H1 (cell line): ENCODE results near the gene FGD4. TPM values are rescaled to one million over a fixed set of nuclear protein-coding genes. Genes with fewer than 3 reads are reported as not detected.

Experiments used
- CTCF ChIA-PET: fragments of 300-600 bp; sonication (Branson Sonifier 250); formaldehyde crosslinking; loops from one replicate; lab custom pipeline; 2021; ENCODE audit not compliant: partially characterized antibody; lab: Charles Lee
- POLR2A ChIA-PET: fragments of 300-600 bp; sonication (Branson Sonifier 250); formaldehyde crosslinking; loops from one replicate; lab custom pipeline; 2021; ENCODE audit warnings: inconsistent platforms; ENCODE audit not compliant: partially characterized antibody; lab: Charles Lee
- DNase-seq, 2 experiments: peaks; one replicate each; pipeline versions ENCODE4 v3.0.0 to v3.0.0-alpha.2; 2010 to 2022; ENCODE audit warnings: low spot score in 2 of 2, low read depth in 1 of 2, mixed read lengths in 1 of 2
- FAIRE-seq: peaks from 2 replicates; lab custom pipeline; 2011; peaks lifted over from hg19 to GRCh38; lab: Jason Lieb, UNC
- H2AFZ ChIP-seq: 2 replicates; pipeline ENCODE4 v1.8.1; 2012; ENCODE audit warnings: low read length, inconsistent platforms
- H2AK5ac ChIP-seq: 2 replicates; pipeline ENCODE4 v1.6.1; 2013; ENCODE audit warnings: low read depth, low read length
- H2BK120ac ChIP-seq: replicated peaks from 2 replicates; pipeline ENCODE3; 2013; ENCODE audit warnings: low read depth, low read length, inconsistent platforms
- H2BK12ac ChIP-seq: 2 replicates; pipeline ENCODE4 v1.6.1; 2013; ENCODE audit warnings: low read depth, low read length
- H2BK15ac ChIP-seq: 2 replicates; pipeline ENCODE4 v1.6.1; 2013; ENCODE audit warnings: low read length
- H2BK20ac ChIP-seq: 2 replicates; pipeline ENCODE4 v1.6.1; 2013; ENCODE audit warnings: low read length
- H2BK5ac ChIP-seq: 2 replicates; pipeline ENCODE4 v1.6.1; 2013; ENCODE audit warnings: low read depth, low read length
- H3K14ac ChIP-seq: 2 replicates; pipeline ENCODE4 v1.6.1; 2013; ENCODE audit warnings: inconsistent platforms; ENCODE audit not compliant: insufficient read length
- H3K18ac ChIP-seq: 2 replicates; pipeline ENCODE4 v1.6.1; 2013; ENCODE audit warnings: low read length; ENCODE audit errors: extremely low read depth
- H3K23ac ChIP-seq: 2 replicates; pipeline ENCODE4 v1.6.1; 2013; ENCODE audit warnings: inconsistent platforms; ENCODE audit not compliant: insufficient read length
- H3K23me2 ChIP-seq: 2 replicates; pipeline ENCODE4 v1.6.1; 2013; ENCODE audit warnings: low read depth, low read length
- H3K27ac ChIP-seq: 2 replicates; pipeline ENCODE4 v1.6.1; 2011; ENCODE audit warnings: low read depth, low read length, inconsistent platforms
- H3K27me3 ChIP-seq, 4 experiments: replicated peaks in 1 of 4; 1 replicate in 1 of 4; 2 replicates in 3 of 4; pipeline versions ENCODE4 v1.6.1 to v1.8.1; 2011 to 2013; ENCODE audit warnings: low read length in 3 of 4, mild to moderate bottlenecking in 3 of 4, inconsistent platforms in 2 of 4, mixed read lengths in 2 of 4, moderate library complexity in 1 of 4; ENCODE audit not compliant: control insufficient read depth in 3 of 4, insufficient read depth in 3 of 4; ENCODE audit errors: extremely low read depth in 1 of 4
- H3K36me3 ChIP-seq, 4 experiments: 2 replicates each; pipeline versions ENCODE4 v1.6.1 to v1.8.1; 2011 to 2013; ENCODE audit warnings: mild to moderate bottlenecking in 4 of 4, low read length in 3 of 4, moderate library complexity in 2 of 4, control low read depth in 1 of 4, inconsistent platforms in 1 of 4; ENCODE audit not compliant: insufficient read depth in 4 of 4, control insufficient read depth in 2 of 4
- H3K4ac ChIP-seq: replicated peaks from 2 replicates; pipeline ENCODE3; 2013; ENCODE audit warnings: low read length, low read depth, mixed read lengths, inconsistent platforms; ENCODE audit not compliant: insufficient read length
- H3K4me1 ChIP-seq, 4 experiments: replicated peaks in 1 of 4; 1 replicate in 1 of 4; 2 replicates in 3 of 4; pipeline versions ENCODE4 v1.6.1 to v1.8.1; 2011 to 2013; ENCODE audit warnings: low read length in 3 of 4, inconsistent platforms in 2 of 4, mixed read lengths in 1 of 4; ENCODE audit not compliant: insufficient read depth in 4 of 4, control insufficient read depth in 3 of 4
- H3K4me2 ChIP-seq, 2 experiments: 2 replicates each; pipeline versions ENCODE4 v1.6.1 to v1.8.1; 2011 to 2013; ENCODE audit warnings: low read depth in 2 of 2, low read length in 2 of 2, control low read depth in 1 of 2, inconsistent platforms in 1 of 2, mild to moderate bottlenecking in 1 of 2; ENCODE audit not compliant: insufficient read depth in 1 of 2
- H3K4me3 ChIP-seq, 4 experiments: fragments of 200-600, 300-600 bp in 1 of 4; sonication (generic), shearing (Covaris generic), sonication (Bioruptor Twin) in 1 of 4; 2 replicates each; pipeline versions ENCODE4 v1.5.1 to v1.8.1; 2011 to 2016; ENCODE audit warnings: low read length in 4 of 4, low read depth in 3 of 4, control low read depth in 2 of 4, inconsistent platforms in 2 of 4, mild to moderate bottlenecking in 2 of 4, mixed read lengths in 1 of 4, moderate library complexity in 1 of 4; ENCODE audit not compliant: insufficient read depth in 2 of 4; ENCODE audit errors: extremely low read depth in 1 of 4
- H3K56ac ChIP-seq: replicated peaks from 2 replicates; pipeline ENCODE3; 2013; ENCODE audit warnings: low read depth, mild to moderate bottlenecking, mixed read lengths, low read length, inconsistent platforms; ENCODE audit not compliant: insufficient read length
- H3K79me1 ChIP-seq: 2 replicates; pipeline ENCODE4 v1.6.1; 2013; ENCODE audit warnings: low read depth, low read length, control low read depth
- H3K79me2 ChIP-seq, 2 experiments: 2 replicates each; pipeline versions ENCODE4 v1.6.1 to v1.8.1; 2012 to 2013; ENCODE audit warnings: low read length in 2 of 2, mild to moderate bottlenecking in 2 of 2, inconsistent platforms in 1 of 2; ENCODE audit not compliant: insufficient read depth in 2 of 2, control insufficient read depth in 1 of 2
- H3K9ac ChIP-seq, 4 experiments: replicated peaks in 1 of 4; 1 replicate in 1 of 4; 2 replicates in 3 of 4; pipeline versions ENCODE4 v1.6.1 to v1.8.1; 2011 to 2013; ENCODE audit warnings: low read depth in 3 of 4, low read length in 3 of 4, control low read depth in 2 of 4, mild to moderate bottlenecking in 2 of 4, moderate library complexity in 2 of 4, inconsistent platforms in 1 of 4; ENCODE audit errors: extremely low read depth in 1 of 4
- H3K9me3 ChIP-seq, 2 experiments: 2 replicates each; pipeline versions ENCODE4 v1.6.1 to v1.8.1; 2012 to 2013; ENCODE audit warnings: mild to moderate bottlenecking in 2 of 2, moderate library complexity in 2 of 2, control low read depth in 1 of 2, inconsistent platforms in 1 of 2, low read depth in 1 of 2, low read length in 1 of 2, mixed read lengths in 1 of 2; ENCODE audit not compliant: insufficient read depth in 2 of 2
- H4K20me1 ChIP-seq, 2 experiments: replicated peaks in 1 of 2; 2 replicates each; pipeline versions ENCODE3 to v1.8.1; 2011 to 2013; ENCODE audit warnings: inconsistent platforms in 2 of 2, low read length in 2 of 2, mild to moderate bottlenecking in 1 of 2; ENCODE audit not compliant: insufficient read depth in 2 of 2, control insufficient read depth in 1 of 2
- H4K5ac ChIP-seq: 2 replicates; pipeline ENCODE4 v1.6.1; 2013; ENCODE audit warnings: low read length, low read depth, mixed read lengths, inconsistent platforms; ENCODE audit not compliant: insufficient read length
- H4K8ac ChIP-seq: 2 replicates; pipeline ENCODE4 v1.8.0; 2013; ENCODE audit warnings: mild to moderate bottlenecking, moderate library complexity, low read length, inconsistent platforms; ENCODE audit not compliant: insufficient read depth; ENCODE audit errors: extremely low read depth
- H4K91ac ChIP-seq: replicated peaks from 2 replicates; pipeline ENCODE3; 2013; ENCODE audit warnings: low read length, mixed read lengths, inconsistent platforms; ENCODE audit not compliant: insufficient read length
- KDM1A ChIP-seq: fragments of 200-600, 300-600 bp; sonication (generic); IDR thresholded peaks from 2 replicates; pipeline ENCODE4 v1.7.1; 2016; ENCODE audit warnings: mild to moderate bottlenecking, low read length, borderline replicate concordance
- SP4 ChIP-seq: IDR thresholded peaks from 2 replicates; pipeline ENCODE4 v1.6.1; 2012; ENCODE audit warnings: low read length, inconsistent platforms
- SUZ12 ChIP-seq: fragments of 200-600 bp; sonication (generic); IDR thresholded peaks from 2 replicates; pipeline ENCODE4 v1.6.1; 2012; ENCODE audit warnings: mild to moderate bottlenecking, inconsistent platforms, low read length, moderate library complexity, mixed read lengths
- WGBS, 2 experiments: shearing (Covaris generic) in 1 of 2; methylation state at CpG; one replicate each; pipeline versions ENCODE4 v1.1.6 to v1.1.7; 2013 to 2015; ENCODE audit warnings: low lambda C conversion rate in 2 of 2, mixed read lengths in 2 of 2, inconsistent platforms in 1 of 2, low coverage in 1 of 2, missing lambda C conversion rate in 1 of 2; ENCODE audit not compliant: insufficient replicate concordance in 2 of 2, insufficient coverage in 1 of 2, insufficient read length in 1 of 2; ENCODE audit errors: extremely low coverage in 1 of 2, missing lambda C conversion rate in 1 of 2; 5-methylcytosine and 5-hydroxymethylcytosine counted together
- polyA plus RNA-seq, 7 experiments: library from polyadenylated mRNA; depleted of rRNA in 3 of 7; stranded (reverse) in 5 of 7; unstranded in 2 of 7; fragments of >200 nt in 5 of 7; fragments of 200-250 nt in 2 of 7; gene quantifications; 1 replicate in 5 of 7; 2 replicates in 1 of 7; 4 replicates in 1 of 7; pipeline versions ENCODE4 v1.2.1 to v1.2.3, GENCODE V29; 2011 to 2013; ENCODE audit warnings: missing spikeins in 2 of 7, mixed read lengths in 2 of 7
- total RNA-seq: library from RNA; stranded (reverse); fragmentation: NEBNext Ultra II Directional; extraction: Animal tissue kit (Norgen Biotek cat#: 25700); gene quantifications from 2 replicates; pipeline ENCODE4 v1.2.1, GENCODE V29; 2021

Gene FGD4
- total and polyA plus RNA-seq, 2 of the 8 experiments (the other 6 are each of a cell fraction or from before 2014, with no cell fraction given) = 8.5 to 48.2 TPM

DNA sequence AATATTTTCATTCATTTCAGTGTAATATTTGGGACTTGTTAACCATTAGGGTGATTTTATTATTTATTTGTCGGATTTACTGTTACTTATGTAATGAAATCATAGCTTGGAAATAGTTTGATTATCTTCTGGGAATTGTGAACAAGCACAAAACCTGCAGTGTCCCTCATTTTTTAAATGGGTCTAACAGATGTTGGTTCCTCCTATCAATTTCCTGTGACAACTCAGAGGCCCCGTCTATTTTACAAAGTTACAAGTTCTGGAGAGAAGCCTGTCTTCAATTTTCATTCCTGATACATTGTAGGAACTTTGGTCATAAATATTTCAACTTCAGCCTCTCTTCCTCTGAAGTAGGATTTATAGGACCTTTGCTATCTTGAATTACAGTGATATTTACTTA is 178.0 kb downstream of the FGD4 start:
- Histone ChIP-seq H2BK120ac (no peak overlapping the region), H2BK12ac (no peak overlapping the region), H4K91ac (no peak overlapping the region), H3K9me3 (no peaks in the 10 kb centered on the region), H3K27me3 (no peaks in the 10 kb centered on the region), H3K9ac (no peak overlapping the region), H3K4ac (no peak overlapping the region), H2BK5ac (no peak overlapping the region), H3K4me2 (no peak overlapping the region), H2BK15ac (no peak overlapping the region), H3K4me1 (no peaks in the 10 kb centered on the region), H4K5ac (no peak overlapping the region), H2AK5ac (no peak overlapping the region), H3K56ac (no peak overlapping the region), H2BK20ac (no peak overlapping the region), H3K79me2 (peaks cover 6 to 55% of the 10 kb centered on the region in 2 experiments; a peak in 2 of 4 replicates), H2AFZ (no peak overlapping the region), H3K18ac (no peak overlapping the region), H3K14ac (no peak overlapping the region), H3K27ac (no peak overlapping the region), H3K4me3 (no peak overlapping the region), H3K79me1 (no peaks in the 10 kb centered on the region; the same call in 1 of the 2 replicates), H4K20me1 (peaks cover 4 to 5% of the 10 kb centered on the region in 2 experiments), H3K23ac (no peak overlapping the region), H4K8ac (no peak overlapping the region), H3K36me3 (peaks cover 4 to 37% (median 16%) of the 10 kb centered on the region in 4 experiments), H3K23me2 (no peaks in the 10 kb centered on the region)
- POLR2A ChIA-PET = no interaction called here
- no peak for FAIRE-seq
- WGBS, 2 experiments = 90% methylated on average over 2 of the region's 2 CpGs; no CpG with 5 or more reads in 1 of the 2 experiments
- DNase-seq = no peak
- TF ChIP-seq SP4 (no peak), SUZ12 (no peak), KDM1A (no peak)
- CTCF ChIA-PET = interaction anchor here (0.7 kb wide), 2 partner anchors 380 to 896 kb away, joined by 3 read pairs; no protein-coding TSS in a partner anchor
